DMS 273 (cell line): ENCODE results near the gene F10.

Experiments used
- DNase-seq: peaks from one replicate; lab custom pipeline; 2025; ENCODE audit not compliant: unreplicated experiment; lab: John Stamatoyannopoulos, UW

F10 gene

DNA sequence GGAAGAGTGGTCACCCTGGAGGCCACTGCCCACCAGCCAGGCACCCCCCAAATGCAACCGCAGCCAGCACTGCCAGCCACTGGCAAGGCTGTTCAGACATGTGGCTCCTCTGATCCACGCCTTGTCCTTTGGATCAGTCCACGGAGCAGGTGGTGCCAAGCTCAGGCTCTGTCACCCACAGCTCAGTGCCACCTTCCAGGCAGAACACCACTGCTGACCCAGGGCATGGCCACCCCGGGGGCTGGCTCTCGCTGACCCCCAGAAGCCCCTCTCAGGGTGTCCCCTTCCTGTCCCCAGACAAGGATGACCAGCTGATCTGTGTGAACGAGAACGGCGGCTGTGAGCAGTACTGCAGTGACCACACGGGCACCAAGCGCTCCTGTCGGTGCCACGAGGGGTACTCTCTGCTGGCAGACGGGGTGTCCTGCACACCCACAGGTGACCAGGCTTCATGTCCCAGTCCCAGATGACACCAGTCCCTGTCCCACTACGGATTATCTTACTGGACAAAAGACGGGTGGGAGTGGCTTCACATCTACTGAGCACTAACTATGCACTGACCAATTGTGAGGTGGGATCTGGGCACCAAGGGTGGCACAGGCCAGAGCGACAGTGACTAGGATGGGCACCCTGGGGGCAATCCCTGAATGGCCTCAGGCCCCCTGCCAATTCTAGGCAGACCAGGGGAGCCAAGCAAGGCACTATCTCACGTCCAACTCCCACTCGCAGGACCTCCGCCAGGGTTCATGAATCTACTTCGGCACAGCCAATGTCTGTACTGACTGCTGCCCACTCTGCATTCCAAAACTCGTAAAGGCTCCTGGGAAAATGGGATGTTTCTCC lies 7.0 kb upstream of the F10 start:
- DNase-seq, result no peak

GRCh38 chr13:113116206-113116800 lies 6.3 kb upstream of the F10 start:
- no peak for DNase-seq

DNA sequence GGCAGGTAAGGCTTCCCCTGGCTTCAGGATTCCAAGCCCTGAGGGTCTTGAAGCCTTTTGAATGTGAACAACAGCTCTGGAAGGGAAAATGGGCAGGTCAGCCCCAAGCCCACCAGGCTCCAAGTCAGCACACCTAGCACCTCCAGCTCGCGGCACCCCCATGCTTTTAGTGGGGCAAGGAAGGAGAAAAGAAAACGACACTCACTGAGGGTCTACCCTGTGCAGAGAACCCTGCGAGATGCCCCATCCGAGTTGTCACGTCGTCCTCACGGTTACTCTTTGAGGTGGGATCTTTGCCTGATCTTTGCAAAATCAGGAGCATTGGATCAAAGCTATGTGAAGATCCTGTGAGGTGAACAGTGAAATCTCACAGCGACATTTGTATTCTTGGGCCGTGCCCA lies 5.7 kb upstream of the F10 start:
- no peak for DNase-seq

- no peak for DNase-seq
Measured at GRCh38 chr13:113117335-113117872, 5.2 kb upstream of the F10 start.

DNA sequence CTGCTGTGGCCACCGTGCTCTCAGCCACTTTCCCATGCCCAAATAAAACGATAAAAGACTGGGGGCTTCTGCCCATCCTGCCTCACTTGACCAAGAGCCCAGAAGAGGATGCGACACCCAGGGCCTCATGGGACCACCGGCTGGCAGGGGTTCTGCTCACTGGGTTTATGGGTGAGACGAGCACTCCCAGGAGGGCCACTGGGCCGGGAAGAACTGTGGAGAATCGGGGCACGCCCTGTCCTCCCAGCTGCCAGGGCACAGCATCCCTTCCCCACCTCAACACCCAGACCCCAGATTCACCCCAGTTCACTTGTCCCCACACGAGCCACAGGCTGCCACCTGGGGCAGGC lies 4.7 kb upstream of the F10 start:
- DNase-seq, result no peak

DNA sequence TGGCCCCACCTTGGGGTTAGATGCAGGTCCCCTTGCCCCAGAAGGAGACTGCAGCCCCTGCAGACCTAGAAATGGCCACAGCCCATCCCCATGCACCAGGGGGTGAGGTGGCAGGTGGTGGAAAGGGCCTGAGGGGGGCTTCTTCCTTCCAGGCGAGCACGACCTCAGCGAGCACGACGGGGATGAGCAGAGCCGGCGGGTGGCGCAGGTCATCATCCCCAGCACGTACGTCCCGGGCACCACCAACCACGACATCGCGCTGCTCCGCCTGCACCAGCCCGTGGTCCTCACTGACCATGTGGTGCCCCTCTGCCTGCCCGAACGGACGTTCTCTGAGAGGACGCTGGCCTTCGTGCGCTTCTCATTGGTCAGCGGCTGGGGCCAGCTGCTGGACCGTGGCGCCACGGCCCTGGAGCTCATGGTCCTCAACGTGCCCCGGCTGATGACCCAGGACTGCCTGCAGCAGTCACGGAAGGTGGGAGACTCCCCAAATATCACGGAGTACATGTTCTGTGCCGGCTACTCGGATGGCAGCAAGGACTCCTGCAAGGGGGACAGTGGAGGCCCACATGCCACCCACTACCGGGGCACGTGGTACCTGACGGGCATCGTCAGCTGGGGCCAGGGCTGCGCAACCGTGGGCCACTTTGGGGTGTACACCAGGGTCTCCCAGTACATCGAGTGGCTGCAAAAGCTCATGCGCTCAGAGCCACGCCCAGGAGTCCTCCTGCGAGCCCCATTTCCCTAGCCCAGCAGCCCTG lies 4.2 kb upstream of the F10 start:
- no peak for DNase-seq

DNA sequence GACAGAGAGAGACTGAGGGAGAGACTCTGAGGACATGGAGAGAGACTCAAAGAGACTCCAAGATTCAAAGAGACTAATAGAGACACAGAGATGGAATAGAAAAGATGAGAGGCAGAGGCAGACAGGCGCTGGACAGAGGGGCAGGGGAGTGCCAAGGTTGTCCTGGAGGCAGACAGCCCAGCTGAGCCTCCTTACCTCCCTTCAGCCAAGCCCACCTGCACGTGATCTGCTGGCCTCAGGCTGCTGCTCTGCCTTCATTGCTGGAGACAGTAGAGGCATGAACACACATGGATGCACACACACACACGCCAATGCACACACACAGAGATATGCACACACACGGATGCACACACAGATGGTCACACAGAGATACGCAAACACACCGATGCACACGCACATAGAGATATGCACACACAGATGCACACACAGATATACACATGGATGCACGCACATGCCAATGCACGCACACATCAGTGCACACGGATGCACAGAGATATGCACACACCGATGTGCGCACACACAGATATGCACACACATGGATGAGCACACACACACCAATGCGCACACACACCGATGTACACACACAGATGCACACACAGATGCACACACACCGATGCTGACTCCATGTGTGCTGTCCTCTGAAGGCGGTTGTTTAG lies 3.3 kb upstream of the F10 start:
- DNase-seq, result no peak

DNA sequence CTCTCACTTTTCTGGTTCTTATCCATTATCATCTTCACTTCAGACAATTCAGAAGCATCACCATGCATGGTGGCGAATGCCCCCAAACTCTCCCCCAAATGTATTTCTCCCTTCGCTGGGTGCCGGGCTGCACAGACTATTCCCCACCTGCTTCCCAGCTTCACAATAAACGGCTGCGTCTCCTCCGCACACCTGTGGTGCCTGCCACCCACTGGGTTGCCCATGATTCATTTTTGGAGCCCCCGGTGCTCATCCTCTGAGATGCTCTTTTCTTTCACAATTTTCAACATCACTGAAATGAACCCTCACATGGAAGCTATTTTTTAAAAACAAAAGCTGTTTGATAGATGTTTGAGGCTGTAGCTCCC lies 2.8 kb upstream of the F10 start:
- no peak for DNase-seq

DNA sequence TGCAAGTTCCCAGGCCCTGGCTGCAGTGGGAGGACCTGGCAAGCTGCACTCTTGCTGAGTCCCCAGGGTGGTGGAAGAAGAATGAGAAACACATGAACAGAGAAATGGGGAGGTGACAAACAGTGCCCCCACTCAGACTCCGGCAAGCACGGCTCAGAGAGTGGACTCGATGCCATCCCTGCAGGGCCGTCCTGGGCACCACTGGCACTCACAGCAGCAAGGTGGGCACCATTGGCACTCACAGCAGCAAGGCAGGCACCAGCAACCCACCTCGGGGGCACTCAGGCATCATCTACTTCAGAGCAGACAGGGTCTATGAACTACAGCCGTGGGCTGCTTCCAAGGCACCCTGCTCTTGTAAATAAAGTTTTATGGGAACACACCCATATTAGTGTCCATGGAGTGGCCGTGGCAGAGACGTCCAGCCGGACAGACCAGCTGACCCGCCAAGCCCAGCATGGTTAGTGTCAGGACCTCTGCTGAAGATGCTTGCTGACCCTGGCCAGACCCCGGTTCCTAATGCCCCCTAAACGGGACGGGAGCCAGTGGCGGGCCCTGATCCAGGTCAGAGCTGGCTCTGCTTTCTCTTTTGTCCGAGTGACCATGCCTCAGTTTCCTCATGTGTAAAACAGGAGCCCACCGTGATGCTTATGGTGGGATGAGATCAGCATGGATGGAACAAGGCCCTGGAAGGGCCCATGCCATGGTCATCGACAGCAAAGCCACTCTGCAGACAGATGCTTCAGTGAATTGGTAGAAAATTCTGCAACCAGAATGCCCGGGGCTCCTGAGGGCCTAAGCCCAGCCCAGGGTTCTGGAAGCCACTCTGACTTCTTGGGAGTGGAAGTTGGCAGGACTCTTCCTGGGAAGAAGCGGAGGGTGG lies 2.1 kb upstream of the F10 start:
- DNase-seq, result no peak

GRCh38 chr13:113121183-113121927 lies 1.2 kb upstream of the F10 start:
- DNase-seq, result no peak

DNA sequence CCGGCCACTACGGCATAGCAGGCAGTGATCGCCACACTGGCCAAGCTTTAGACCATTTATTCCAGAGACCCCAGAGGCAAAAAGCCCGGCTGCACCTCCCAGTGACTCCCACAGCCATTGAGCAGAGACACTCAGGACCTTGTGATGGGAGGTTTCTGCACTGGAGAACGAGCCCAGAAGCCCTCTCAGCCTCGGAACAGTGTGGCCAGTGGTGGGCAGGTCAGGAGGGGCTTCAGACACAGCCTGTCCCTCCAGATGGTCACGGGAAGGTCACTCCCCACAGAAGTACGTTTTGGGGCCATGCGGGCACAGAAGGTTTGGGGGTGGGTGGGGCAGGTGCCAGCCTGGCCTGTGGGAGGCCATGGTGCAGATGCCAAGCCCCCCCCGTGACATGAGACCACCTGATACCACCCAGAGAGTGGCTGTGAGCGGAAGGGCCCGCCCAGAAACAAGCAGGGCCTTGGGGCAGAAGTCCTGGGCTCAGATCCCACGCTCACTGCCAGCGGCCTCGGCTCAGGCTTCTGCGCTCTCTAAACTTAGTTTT lies 599 bp upstream of the F10 start:
- no peak for DNase-seq

DNA sequence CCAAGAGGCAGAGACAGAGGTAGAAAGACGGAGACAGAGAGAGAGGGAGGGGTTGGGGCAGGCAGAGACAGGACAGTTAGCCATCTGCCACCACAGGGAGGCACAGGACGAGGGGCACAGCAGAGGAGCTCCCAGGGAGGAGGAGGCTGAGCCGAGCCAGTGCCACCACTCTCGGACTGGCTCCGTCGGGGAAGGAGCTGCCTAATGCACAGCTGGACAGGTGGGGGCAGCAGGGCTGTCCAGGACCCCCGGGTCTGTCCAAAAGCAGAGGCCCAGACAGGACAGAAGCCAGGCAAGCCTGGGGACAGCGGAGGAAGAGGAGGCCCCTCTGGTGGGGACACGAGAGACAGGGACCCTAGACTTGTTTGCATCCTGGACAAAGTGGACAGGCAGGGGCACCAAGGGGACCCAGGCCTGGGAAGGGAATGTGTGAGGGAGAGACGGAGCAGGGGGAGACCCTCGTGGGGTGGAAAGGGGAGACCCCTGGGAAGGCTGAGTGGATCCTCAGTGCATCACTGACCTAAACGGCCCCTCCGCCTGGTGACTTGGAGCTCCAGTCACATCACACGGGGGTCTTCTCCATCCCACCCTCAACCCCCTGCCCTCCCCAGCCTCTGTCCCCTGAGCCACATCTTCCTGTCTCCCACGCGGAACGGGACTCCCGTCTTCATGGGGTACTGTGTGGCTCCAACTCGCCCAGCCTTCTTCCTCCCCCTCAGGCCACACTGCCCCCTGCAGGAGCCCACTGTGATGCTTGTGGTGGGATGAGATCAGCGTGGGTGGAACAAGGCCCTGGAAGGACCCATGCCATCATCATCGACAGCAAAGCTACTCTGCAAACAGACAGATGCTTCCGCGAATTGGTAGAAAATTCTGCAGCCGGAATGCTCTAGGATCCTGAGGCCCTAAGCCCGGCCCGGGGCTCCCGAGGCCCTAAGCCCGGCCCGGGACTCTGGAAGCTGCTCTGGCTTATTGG lies 915 bp downstream of the F10 start:
- DNase-seq, result peak; percentile 14

- no peak for DNase-seq
Measured at GRCh38 chr13:113124211-113124970, 1.8 kb downstream of the F10 start.

DNA sequence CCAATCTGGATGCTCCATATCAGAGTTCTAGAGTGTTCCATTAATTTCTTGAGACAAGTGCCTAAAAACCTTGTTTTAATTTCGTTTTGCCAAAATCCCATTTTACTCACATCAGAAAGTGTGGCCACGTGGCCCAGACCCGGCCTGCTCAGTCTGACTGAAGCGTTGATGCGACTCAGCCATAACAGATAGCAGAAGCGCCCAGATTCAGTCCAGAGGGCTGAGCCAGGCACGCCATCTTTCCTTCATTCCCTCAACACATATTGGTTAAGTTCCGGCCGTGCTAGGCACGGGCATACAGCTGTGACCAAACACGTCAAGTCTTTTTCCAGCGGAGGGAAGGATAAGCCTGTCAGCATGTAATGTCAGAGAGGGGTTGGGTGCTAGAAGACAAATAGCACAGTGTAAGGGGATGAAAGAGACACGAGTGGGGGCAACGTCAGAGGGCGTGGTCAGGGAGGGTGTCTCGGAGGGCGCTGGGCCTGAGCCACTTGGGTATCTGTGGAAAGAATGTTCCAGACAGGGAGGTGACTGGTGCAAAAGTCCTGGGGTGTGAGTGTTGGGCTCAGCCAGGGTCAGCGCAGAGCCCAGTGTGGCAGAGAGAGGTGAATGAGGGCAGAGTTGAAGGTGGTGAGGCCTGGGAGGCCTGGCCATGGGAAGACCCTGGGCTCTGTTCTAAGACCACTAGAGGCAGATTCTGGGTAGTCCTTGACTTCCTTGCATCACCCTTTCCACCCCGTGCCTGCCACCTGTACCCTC lies 3.1 kb downstream of the F10 start:
- DNase-seq, result no peak

DNA sequence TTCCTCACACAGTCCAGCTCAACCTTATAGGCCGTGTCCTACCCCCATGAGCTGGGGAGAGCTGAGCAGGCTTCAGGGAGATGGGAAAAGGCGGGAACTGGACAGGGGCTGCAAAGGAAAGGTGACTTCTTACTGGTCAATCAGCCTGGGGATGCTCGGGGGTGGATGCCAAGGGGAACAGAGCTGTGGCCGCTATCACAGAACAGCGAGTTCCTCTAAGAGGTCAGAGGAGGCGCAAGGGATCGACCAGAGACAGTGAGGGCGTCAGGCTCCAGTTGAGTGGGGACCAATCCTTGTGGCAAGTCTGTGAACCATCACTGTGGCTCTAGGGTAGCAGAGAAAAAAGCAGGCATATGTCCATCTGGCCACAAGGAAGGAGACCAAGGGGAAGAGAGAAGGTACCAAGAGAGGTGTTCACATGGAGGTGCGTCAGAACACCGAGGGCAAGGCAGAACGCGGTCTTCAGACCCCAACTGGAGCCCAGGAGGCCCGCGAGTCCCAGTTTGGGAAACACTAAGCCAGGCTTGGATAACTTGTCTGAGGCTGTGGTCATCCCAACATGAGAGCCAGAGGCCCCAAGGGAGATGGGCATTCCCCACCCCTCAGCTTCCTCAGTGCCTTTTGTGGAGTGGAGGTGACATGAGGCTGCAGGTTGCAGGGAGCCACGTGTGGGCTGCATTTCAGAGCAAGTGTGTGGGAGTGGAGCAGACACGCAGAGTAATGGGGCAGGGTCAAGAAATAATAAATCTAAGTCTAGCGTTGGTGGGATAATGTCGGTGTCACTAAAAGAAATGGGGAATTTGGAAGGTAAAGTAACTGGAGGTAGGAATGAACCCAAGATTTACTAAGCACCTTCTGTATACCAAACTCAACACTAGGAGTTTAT lies 3.9 kb downstream of the F10 start:
- no peak for DNase-seq

GRCh38 chr13:113129480-113129879 lies 6.9 kb downstream of the F10 start:
- no peak for DNase-seq
